ENCODE measurements around the gene CIDEC.
"Not testable (repeated sequence)": the region's sequence is repeated elsewhere in the genome, so short reads cannot be mapped to it uniquely, and the experiment has no call there.

CIDEC gene

DNA sequence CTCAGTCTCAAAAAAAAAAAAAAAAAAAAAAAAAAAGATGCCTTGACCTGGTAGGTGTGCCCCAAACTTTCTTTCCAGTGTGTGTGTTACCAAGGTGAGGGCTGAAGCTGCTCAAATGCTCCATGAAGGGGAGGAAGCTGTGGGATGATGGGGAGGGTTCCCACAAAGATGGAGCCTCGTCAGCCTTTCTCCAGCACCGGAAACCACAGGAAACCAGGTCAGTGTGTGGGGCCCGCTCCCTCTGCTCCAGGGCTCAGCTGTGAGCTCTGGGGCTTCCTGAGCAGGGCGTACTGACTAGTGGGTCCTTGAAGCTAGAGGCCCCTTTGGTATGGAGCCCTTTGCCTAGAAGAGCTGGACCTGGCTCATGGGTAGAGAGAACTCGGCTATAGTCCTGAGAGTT is 21.9 kb upstream of the CIDEC start:
- no peak for DNase-seq (ENCODE audit: low spot score)

GRCh38 chr3:9900965-9901415 is 20.9 kb upstream of the CIDEC start:
- not testable (repeated sequence) for DNase-seq (ENCODE audit: low spot score)

DNA sequence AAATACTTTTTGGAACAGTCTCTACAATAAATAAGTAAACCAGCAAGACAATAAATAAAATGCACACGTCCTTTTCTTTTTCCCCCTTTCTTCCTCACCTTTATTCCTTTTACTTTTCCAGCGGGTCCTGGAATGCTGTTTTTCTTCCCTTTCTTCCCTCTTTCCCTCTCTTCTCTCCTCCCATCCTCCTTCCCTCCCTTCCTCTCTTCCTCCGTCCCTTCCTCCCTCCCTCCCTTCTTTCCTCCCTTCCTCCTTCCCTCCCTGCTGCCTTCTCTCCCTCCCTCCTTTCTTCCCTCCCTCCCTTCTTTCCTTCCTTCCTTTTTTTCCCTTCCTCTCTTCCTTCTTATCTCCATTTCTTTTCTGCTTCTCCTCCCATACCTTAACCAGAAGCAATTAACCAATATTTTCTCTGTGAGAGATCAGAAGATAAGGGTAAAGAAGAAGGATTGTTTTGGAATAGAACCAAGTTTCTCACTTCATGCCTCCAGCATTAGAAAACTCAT is 19.3 kb upstream of the CIDEC start:
- no peak for DNase-seq (ENCODE audit: low spot score)

DNA sequence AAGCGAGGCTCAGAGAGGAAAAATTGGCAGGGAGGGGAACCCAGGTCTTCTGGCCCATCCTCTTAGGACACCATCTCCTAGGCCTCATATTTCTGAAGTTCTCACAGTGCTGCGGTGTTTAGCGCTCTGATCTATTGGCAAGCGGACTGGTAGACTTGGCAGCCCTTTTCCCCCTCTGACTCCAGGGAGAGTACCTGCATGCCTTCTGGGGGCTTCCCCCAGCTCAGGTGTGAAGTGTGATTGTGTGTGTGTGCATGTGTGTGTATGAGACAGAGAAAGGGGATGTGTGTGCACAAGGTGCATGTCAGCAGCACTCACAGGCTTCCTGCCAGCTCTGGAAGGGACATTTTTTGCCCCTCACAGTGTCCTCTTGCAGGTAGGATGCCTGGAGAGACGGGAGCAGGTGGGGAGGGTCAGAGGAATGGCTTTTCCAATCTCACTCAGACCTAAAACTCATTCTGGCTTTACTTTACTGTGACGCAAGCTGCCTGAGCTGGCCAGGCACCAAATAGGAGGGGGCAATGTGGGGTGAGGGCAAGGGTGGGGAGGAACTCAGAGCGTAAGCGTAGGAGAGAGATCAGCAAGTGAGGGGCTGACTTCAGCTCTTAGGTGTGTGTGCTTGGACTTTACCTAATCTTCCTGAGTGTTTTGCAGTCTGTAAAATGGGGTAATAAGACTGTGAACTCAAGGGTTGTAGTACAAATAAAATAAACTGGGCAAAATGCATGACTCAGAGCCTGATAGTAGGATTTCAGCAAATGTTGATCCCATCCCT is 18.6 kb upstream of the CIDEC start:
- no peak for DNase-seq (ENCODE audit: low spot score)

DNA sequence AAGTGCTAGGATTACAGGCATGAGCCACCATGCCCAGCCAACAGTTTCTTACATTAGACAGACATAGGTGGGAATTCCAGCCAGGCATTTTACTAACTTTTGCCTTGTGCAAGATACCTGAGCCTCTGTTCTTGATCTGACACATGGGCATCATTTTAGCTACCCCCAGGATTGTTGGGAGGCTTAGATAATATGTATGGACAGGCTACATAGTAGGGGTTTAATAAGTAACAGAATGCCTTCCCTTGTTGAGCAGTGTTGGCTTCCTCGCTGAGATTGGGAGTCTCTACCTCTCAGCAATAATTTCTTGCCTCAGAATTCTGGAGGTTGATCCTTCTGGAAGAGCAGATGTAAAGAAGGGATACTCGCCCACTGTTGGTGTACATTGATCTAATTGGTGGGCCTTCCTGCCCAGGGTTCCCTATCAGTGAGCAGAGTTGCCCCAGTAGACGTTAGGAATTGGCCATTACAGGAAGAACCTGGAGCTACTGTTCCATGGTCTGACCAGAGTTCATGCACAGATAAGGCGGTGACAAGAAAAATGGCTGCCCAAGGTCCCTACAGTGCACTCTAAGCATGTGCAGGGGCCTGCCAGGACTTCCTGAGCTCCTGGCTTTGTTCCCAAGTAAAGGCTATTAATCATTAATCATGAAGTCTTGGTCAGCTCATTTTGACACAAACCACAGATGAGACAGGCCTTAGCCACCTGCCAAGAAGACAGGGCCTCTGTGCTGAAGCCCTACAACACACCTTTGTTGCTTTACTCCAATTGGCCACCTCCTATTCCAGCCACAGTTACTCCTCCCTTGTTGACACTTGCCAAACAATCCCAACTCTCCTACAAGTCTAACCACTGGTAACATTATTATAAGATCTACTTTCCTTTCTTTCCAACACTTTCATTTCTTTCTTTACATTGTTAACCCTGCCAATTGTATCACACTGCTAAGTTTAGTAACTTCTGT is 17.6 kb upstream of the CIDEC start:
- DNase-seq (ENCODE audit: low spot score), result no peak

- not testable (repeated sequence) for DNase-seq (ENCODE audit: low spot score)
These were observed 16.8 kb upstream of the CIDEC start for GRCh38 chr3:9896755-9897407.

GRCh38 chr3:9895715-9896114 is 15.7 kb upstream of the CIDEC start:
- not testable (repeated sequence) for DNase-seq (ENCODE audit: low spot score)

DNA sequence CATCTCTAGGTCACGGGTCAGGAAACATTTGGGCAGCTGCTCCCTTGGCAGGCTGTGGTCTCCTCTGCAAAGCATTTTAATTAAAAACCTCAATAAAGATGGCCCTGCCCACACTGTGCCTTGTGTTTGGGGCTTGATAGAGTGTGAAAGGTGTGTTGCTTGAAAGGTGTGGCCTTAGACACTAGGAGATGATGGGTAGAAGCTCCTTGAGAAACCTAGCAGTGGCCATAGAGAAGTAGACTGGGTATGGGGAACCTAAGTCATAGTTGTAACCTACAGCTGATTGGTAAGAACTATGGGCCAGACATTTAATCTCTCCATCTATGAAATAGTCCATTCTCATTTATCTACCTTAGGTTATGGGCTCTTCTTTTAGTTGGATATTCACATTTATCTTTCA is 13.7 kb upstream of the CIDEC start:
- no peak for DNase-seq (ENCODE audit: low spot score)

DNA sequence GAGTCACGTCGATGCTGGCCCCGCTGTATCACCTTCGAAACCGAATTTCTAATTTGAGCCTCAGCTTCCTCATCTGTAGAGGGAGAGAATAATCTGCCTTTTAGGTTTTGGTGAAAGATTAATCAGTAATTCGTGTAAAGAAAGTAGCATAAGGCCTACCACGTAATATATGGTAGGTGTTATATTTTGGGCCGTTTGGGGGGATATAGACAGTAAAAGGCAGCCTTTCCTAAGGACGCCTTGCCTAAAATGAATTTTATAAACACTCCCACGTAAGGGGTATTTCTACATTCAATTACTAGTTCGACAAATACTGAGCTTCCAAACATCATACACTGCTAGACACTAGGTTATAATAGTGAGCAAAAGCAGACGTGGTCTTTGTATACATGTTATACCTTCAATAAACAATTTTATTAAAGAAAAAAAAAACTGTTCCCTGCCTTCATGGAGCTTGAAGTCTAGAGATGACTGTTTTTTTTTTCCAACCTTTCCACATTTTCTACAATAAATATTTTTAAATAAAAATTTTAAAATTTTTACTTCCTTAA is 11.1 kb upstream of the CIDEC start:
- no peak for DNase-seq (ENCODE audit: low spot score)

GRCh38 chr3:9890249-9891071 is 10.4 kb upstream of the CIDEC start, which contains the start of gene JAGN1:
TSS of gene JAGN1 (plus strand) at chr3:9890610. CDS start at chr3:9890723, 113 bp downstream.
- peak; percentile 87 for DNase-seq (ENCODE audit: low spot score)

GRCh38 chr3:9889405-9889804 is 9.4 kb upstream of the CIDEC start:
- no peak for DNase-seq (ENCODE audit: low spot score)

DNA sequence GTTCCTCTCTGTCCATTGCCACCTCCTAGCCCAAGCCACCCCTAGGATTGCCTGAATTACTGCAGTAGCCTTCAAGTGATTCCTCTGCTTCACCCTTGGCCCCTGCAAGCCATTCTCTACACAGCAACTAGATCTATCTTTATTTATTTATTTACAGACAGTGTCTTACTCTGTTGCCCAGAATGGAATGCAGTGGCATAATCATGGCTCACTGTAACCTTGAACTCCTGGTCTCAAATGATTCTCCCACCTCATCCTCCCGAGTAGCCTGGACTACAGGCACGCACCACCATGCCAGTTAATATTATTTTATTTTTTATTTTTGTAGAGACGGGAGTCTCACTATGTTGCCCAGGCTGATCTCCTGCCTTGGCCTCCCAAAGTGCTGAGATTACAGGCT is 8.5 kb upstream of the CIDEC start:
- no peak for DNase-seq (ENCODE audit: low spot score)

GRCh38 chr3:9887480-9887879 is 7.4 kb upstream of the CIDEC start:
- DNase-seq (ENCODE audit: low spot score), result no peak

DNA sequence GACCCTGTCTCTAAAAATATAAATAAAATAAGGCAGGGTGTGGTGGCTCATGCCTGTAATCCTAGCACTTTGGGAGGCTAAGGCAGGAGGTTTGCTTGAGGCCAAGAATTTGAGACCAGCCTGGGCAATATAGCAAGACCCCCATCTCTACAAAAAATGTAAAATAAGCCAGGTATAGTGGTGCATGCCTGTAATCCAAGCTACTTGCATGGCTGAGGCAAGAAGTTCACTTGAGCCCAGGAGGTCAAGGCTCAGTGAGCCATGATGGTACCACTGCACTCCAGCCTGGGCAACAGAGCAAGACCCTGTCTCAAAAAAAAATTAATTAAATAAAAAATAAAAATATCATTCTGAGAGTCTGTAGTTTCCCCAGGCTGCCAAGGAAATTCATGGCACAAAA is 6.3 kb upstream of the CIDEC start:
- DNase-seq (ENCODE audit: low spot score), result no peak

- DNase-seq (ENCODE audit: low spot score), result no peak
These were observed 4.6 kb upstream of the CIDEC start for GRCh38 chr3:9884555-9885165.

GRCh38 chr3:9883706-9884554 is 3.9 kb upstream of the CIDEC start:
- DNase-seq (ENCODE audit: low spot score), result no peak

DNA sequence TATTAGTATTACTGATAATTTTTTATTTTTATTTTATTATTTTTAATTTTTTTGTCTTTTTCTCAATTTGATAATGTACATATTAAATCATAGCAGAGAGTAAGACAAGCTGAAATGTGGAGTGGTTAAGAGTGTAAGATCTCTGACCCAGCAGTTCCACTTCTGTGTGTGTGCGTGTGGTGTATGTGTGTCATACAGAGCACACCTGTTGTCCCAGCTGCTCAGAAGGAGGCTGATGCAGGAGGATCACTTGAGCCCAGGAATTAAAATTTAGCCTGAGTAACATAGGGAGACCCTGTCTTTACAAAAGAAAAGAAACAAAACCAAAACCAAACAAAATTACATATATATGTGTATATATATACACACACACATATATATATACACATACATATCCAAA is 1.4 kb upstream of the CIDEC start:
- no peak for DNase-seq (ENCODE audit: low spot score)

- no peak for DNase-seq (ENCODE audit: low spot score)
These were observed 1.4 kb downstream of the CIDEC start for GRCh38 chr3:9878700-9879099.

DNA sequence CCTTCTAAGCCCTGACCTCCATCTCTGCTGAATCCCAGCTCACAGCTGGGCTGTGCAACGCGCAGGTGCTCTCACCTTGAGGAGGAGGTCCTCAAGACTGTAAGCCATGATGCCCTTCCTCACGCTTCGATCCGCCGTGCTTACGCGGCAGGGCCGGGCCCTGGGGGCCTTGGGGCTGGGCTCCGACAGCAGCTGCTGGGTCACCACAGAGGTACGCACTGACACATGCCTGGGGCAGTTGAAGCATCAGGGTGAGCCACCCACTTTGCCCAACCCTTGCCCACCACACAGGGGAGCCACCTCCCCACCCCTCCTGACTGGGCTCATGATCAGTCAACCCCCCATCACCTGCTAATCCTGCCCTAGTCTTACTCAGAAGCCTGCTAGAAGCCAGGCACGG is 3.1 kb downstream of the CIDEC start:
- DNase-seq (ENCODE audit: low spot score), result no peak

GRCh38 chr3:9876255-9876654 is 3.8 kb downstream of the CIDEC start:
- DNase-seq (ENCODE audit: low spot score), result not testable (repeated sequence)

Data from kidney capillary endothelial cell (primary cell).